GM21723 (cell line): Measurements from ENCODE around the gene MTA1.

Experiments used
- ATAC-seq: cut with Tn5 transposase; IDR thresholded peaks from one replicate; pipeline ENCODE4 v1.9.1; 2021; ENCODE audit warnings: mild to moderate bottlenecking, moderate library complexity; ENCODE audit not compliant: unreplicated experiment

MTA1 gene

GRCh38 chr14:105517096-105517495 lies 97.5 kb downstream of the MTA1 start:
- ATAC-seq, result no peak

- ATAC-seq, result no peak
Observed at GRCh38 chr14:105519946-105520698, 100.5 kb downstream of the MTA1 start.
